NCI-H524 treated with DMSO at 0.1 percent for 48 hours (cell line): Measurements from ENCODE around the gene FABP7.
"Not testable (repeated sequence)": the region's sequence is repeated elsewhere in the genome, so short reads cannot be mapped to it uniquely, and the experiment has no call there.

Source experiments
- DNase-seq: peaks from one replicate; lab custom pipeline; 2025; lab: John Stamatoyannopoulos, UW

Gene FABP7

DNA sequence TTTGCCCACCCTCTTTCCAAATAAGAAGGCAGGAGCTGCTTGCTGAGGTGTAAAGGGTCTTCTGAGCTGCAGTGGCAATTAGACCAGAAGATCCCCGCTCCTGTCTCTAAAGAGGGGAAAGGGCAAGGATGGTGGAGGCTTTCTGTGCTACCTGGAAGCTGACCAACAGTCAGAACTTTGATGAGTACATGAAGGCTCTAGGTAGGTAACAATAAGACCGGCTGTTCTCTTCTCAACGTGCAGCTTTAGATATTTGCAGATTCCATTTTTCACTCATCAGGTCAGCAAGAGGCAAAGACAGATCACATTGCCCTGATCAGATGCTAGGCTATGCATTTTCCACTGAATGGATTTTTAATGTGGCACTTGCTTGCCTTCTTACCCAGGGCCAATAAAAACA lies at the start of gene FABP7:
Gene FABP7 (plus strand): TSS at position 50 of the 400 bp plus-strand sequence. CDS start 79 bp downstream, at position 129.
- DNase-seq, result no peak

- DNase-seq, result no peak
Observed at GRCh38 chr6:122730334-122730733, 49.2 kb upstream of the FABP7 start.

DNA sequence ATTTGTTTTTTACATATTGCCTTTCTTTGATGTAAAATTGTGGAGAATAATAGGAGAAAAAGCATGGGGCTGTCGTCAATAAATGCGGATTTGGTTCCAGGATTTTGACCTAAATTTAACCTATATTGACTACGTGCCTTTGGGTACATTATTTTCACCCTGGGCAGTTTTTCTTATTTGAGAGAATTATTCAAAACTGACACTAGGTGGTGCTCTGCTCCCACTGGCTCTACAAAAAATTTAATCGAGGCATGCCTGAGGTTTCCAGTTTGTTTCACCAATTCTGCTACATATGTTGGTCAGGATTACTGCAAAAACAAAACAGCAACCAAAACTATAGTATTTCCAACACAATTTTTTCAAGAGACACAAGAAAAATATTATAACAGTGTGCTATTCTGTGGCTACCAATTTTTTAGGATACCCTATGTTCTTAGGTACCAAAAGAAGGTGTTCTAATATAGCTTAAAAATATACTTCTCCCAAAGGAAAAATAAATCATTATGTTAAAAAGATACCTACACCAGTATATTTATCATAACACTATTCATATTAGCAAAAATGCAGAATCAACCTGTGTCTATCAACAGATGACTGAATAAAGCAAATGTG lies 48.6 kb upstream of the FABP7 start:
- DNase-seq, result no peak

DNA sequence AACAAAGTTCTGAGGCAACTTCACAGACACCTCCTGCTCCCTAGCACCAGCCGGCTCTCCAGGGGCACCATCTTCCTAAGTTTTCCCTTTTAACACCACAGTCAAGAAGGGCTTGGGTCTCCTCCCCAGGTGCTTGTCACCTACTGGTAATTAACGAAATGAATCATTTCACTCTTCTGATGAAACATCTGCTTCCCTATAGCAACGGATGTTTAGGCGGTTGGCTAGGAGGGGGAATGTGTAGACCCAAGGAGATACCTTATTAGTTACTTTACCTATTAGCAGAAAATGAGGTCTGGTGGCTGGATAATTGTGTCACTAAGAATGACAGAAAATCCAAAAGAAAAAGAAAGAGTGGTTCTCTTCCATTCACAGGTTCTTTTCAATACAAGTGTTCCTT lies 46.3 kb upstream of the FABP7 start:
- peak; percentile 67 for DNase-seq

- DNase-seq, result no peak
Observed at GRCh38 chr6:122734529-122735395, 44.8 kb upstream of the FABP7 start.

GRCh38 chr6:122735582-122735981 lies 43.9 kb upstream of the FABP7 start:
- peak; percentile 64 for DNase-seq

- DNase-seq, result no peak
Observed at GRCh38 chr6:122736163-122736562, 43.4 kb upstream of the FABP7 start.

DNA sequence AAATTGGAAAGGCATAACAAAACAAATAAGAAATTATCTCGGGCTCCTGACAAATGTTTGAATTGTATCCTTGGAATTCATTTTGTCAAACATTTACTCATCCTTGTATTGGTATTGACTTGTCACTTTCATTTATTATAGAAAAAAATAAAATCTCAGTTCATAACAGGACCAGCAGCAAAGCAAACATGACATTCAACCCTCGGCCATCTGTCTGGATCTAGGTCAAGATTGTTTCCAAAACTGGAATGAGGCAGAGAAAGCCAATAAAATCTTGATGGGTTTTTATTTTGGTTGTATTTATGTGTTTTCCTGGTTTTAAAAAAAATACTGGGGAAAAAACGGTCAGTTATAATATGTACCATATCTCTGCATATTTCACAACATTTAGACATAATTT lies 42.9 kb upstream of the FABP7 start:
- no peak for DNase-seq

GRCh38 chr6:122740091-122740490 lies 39.4 kb upstream of the FABP7 start:
- no peak for DNase-seq

GRCh38 chr6:122740936-122741335 lies 38.6 kb upstream of the FABP7 start:
- DNase-seq, result no peak

DNA sequence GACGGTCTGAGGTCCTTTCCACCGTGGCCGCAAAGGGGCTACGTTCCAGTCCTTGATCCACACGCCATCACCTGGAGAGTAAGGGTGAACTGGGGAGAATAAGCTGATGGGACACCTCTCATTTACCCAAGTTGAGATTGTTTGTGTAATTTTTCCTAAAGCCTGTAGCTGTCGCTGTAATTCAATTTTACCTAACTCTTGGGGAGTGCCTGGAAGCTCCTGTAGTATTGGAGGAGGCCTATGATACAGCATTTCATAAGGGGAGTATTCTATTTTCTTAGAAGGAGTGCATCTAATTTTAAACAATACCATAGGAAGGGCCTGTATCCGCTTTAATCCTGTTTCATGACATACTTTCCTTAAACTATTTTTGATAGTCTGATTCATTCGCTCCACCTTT lies 35.3 kb upstream of the FABP7 start:
- not testable (repeated sequence) for DNase-seq

GRCh38 chr6:122744856-122745255 lies 34.7 kb upstream of the FABP7 start:
- peak; percentile 46 for DNase-seq

DNA sequence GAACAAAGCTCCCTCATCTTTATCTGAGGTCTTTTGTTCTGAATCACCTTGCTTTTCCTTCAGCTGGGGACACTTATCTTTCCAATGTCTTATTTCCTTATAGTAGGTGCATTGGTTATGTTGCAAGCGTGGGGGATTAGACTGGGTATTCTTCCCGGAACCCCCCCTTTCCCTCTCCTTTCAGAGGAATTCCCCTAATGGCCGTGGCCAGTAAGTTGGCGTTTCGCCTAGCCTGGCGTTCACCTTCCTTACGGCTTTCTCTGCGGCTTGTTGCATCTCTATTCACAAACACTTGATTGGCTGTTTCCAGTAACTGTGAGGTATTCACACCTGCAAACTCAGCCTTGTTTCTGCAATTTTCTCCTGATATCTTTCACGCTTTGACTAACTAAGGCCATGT lies 32.8 kb upstream of the FABP7 start:
- no peak for DNase-seq

DNA sequence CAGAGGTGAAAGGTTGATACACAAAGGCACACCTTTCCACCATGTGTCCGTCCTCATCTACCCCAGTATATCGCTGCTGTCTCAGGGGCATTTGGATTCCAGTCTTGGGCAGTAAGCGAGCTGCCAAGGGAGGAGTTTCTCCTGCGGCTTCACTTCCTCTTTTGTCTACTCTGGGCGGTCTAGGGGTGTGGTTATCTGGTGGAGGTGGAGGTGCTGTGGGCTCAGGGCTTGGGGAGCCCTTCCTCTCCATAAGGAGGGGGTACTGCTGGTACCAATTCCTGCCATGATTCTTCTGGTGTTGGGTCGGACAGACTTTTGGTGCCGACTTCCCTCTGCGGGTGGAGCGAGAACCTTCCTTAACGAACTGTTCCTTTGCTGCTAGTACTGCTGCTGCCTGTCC lies 31.9 kb upstream of the FABP7 start:
- no peak for DNase-seq

DNA sequence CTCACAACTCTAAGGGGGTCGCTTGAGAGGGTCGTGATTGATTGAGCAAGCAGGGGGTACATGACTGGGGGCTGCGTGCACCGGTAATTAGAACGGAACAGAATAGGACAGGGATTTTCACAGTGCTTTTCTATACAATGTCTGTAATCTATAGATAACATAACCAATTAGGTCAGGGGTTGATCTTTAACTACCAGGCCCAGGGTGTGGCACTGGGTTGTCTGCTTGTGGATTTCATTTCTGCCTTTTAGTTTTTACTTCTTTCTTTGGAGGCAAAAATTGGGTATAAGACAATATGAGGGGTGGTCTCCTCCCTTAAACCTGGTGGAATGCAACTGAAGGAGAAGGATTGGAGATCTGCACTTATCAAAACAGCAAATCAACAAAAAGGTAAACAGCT lies 30.6 kb upstream of the FABP7 start:
- DNase-seq, result not testable (repeated sequence)

GRCh38 chr6:122749451-122750050 lies 30.0 kb upstream of the FABP7 start:
- DNase-seq, result no peak

GRCh38 chr6:122751326-122751725 lies 28.2 kb upstream of the FABP7 start:
- DNase-seq, result no peak

DNA sequence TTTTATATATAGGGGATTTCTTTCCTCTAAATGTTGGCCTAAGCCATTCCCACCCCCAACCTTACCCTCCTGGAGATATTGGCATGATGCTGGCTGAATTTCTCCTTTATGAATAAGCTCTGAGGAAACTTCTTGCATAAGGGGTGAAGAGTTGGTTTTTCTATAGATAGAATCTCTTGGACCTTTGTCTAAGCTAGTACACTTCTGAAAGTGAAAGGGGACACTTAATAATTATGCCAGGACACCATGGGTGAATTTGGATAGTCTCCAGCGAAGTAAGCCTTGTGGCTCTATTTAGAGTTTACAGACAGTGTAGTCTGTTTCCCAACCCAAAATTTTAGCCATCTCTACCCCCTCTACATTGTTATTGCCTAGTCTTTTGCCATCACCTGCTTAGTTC lies 27.1 kb upstream of the FABP7 start:
- DNase-seq, result no peak

GRCh38 chr6:122753000-122753687 lies 26.4 kb upstream of the FABP7 start:
- peak; percentile 55 for DNase-seq

GRCh38 chr6:122753688-122754056 lies 25.8 kb upstream of the FABP7 start:
- DNase-seq, result peak; percentile 60

- no peak for DNase-seq
Observed at GRCh38 chr6:122754191-122754731, 25.3 kb upstream of the FABP7 start.

GRCh38 chr6:122755901-122756300 lies 23.6 kb upstream of the FABP7 start:
- DNase-seq, result no peak
